Effector memory CD8-positive, alpha-beta T cell (primary cell): ENCODE data around the gene RHD.
"Not testable (repeated sequence)": the region's sequence is repeated elsewhere in the genome, so short reads cannot be mapped to it uniquely, and the experiment has no call there.

Source experiments
- ATAC-seq: fragments of 150-1000 bp; cut with Tn5 transposase; replicated peaks from 2 replicates; pipeline ENCODE4 v1.10.0; 2021; ENCODE audit warnings: mild to moderate bottlenecking, moderate library complexity
- DNase-seq, 3 experiments: peaks; one replicate each; pipeline ENCODE4 v3.0.0; 2021
- H3K27ac Mint-ChIP-seq, 2 donors: one replicate each; pipeline ENCODE4 v1.8.0; 2022; ENCODE audit warnings: mild to moderate bottlenecking in 2 of 2, mixed read lengths in 2 of 2, moderate library complexity in 2 of 2
- H3K27me3 Mint-ChIP-seq, 2 donors: one replicate each; pipeline ENCODE4 v1.8.0; 2022; ENCODE audit warnings: mixed read lengths in 2 of 2
- H3K36me3 Mint-ChIP-seq: one replicate; pipeline ENCODE4 v1.8.0; 2022; ENCODE audit warnings: mild to moderate bottlenecking, moderate library complexity, mixed read lengths; ENCODE audit not compliant: insufficient read depth
- H3K4me1 Mint-ChIP-seq, 2 donors: one replicate each; pipeline ENCODE4 v1.8.0; 2022; ENCODE audit warnings: low read depth in 2 of 2, mixed read lengths in 2 of 2
- H3K4me3 Mint-ChIP-seq, 2 donors: one replicate each; pipeline ENCODE4 v1.8.0; 2022; ENCODE audit warnings: mild to moderate bottlenecking in 2 of 2, mixed read lengths in 2 of 2, moderate library complexity in 2 of 2
- H3K9me3 Mint-ChIP-seq, 2 donors: one replicate each; pipeline ENCODE4 v1.8.0; 2022; ENCODE audit warnings: mixed read lengths in 2 of 2
- total RNA-seq, 9 experiments: gene quantifications; one replicate each; lab custom pipeline; 2026; lab: John Stamatoyannopoulos, UW

The RHD gene
- total RNA-seq, result 0 to 0.38 (median 0) reads per million in 9 experiments

GRCh38 chr1:25272238-25272637 is at the start of gene RHD:
Gene RHD (plus strand): TSS chr1:25272509. CDS start chr1:25272548, 39 bp downstream.
- not testable (repeated sequence) for ATAC-seq, H3K4me1 Mint-ChIP-seq, DNase-seq, H3K9me3 Mint-ChIP-seq, H3K36me3 Mint-ChIP-seq, H3K27me3 Mint-ChIP-seq, H3K4me3 Mint-ChIP-seq, H3K27ac Mint-ChIP-seq

- Mint-ChIP-seq H3K36me3 (peaks cover 44% of the 10 kb centered on the region), H3K27ac (no peak overlapping the region), H3K4me1 (peaks cover 0 to 2% of the 10 kb centered on the region in 2 donors), H3K27me3 (no peaks in the 10 kb centered on the region), H3K9me3 (no peaks in the 10 kb centered on the region), H3K4me3 (no peak overlapping the region)
- ATAC-seq (no peak), DNase-seq (no peak)
These were observed 49.7 kb upstream of the RHD start for GRCh38 chr1:25222606-25223005.

GRCh38 chr1:25223471-25223870 is 48.8 kb upstream of the RHD start:
- H3K27ac Mint-ChIP-seq, result no peak overlapping the region
- peaks cover 2 to 5% of the 10 kb centered on the region in 2 donors for H3K4me1 Mint-ChIP-seq
- no peak for ATAC-seq
- no peaks in the 10 kb centered on the region for H3K27me3 Mint-ChIP-seq
- no peak for DNase-seq
- H3K9me3 Mint-ChIP-seq, result no peaks in the 10 kb centered on the region
- no peak overlapping the region for H3K4me3 Mint-ChIP-seq
- peaks cover 44% of the 10 kb centered on the region for H3K36me3 Mint-ChIP-seq

GRCh38 chr1:25232027-25232865 is 40.1 kb upstream of the RHD start, which contains the start of gene SYF2:
Gene SYF2 (minus strand): TSS chr1:25232502. CDS start chr1:25232467, 35 bp downstream.
- Mint-ChIP-seq H3K36me3 (peaks cover 14% of the 10 kb centered on the region), H3K4me1 (peaks cover 11 to 17% of the 10 kb centered on the region in 2 donors), H3K9me3 (no peaks in the 10 kb centered on the region), H3K27ac (no peak within 1 kb of the TSS), H3K27me3 (no peaks in the 10 kb centered on the region), H3K4me3 (no peak within 1 kb of the TSS)
- ATAC-seq (peak; percentile 91), DNase-seq (peak; percentile 84 to 87 (median 85))

GRCh38 chr1:25232866-25233784 is 39.2 kb upstream of the RHD start:
- Mint-ChIP-seq H3K4me3 (no peak overlapping the region), H3K27ac (no peak overlapping the region), H3K9me3 (no peaks in the 10 kb centered on the region), H3K4me1 (peaks cover 11 to 13% of the 10 kb centered on the region in 2 donors), H3K27me3 (no peaks in the 10 kb centered on the region), H3K36me3 (peaks cover 16% of the 10 kb centered on the region)
- peak; percentile 39 for ATAC-seq
- peak; percentile 27 to 44 (median 32) for DNase-seq

GRCh38 chr1:25235411-25235810 is 36.9 kb upstream of the RHD start:
- H3K4me1 Mint-ChIP-seq, result peaks cover 23 to 25% of the 10 kb centered on the region in 2 donors
- H3K4me3 Mint-ChIP-seq, H3K27me3 Mint-ChIP-seq, ATAC-seq, H3K27ac Mint-ChIP-seq, DNase-seq, H3K9me3 Mint-ChIP-seq: not testable (repeated sequence)
- H3K36me3 Mint-ChIP-seq, result peaks cover 36% of the 10 kb centered on the region

GRCh38 chr1:25236261-25236660 is 36.0 kb upstream of the RHD start:
- H3K27me3 Mint-ChIP-seq, H3K9me3 Mint-ChIP-seq, DNase-seq, ATAC-seq, H3K27ac Mint-ChIP-seq, H3K4me3 Mint-ChIP-seq: not testable (repeated sequence)
- Mint-ChIP-seq H3K4me1 (peaks cover 24 to 27% of the 10 kb centered on the region in 2 donors), H3K36me3 (peaks cover 44% of the 10 kb centered on the region)

- peaks cover 62% of the 10 kb centered on the region for H3K36me3 Mint-ChIP-seq
- H3K4me1 Mint-ChIP-seq, result peaks cover 21 to 29% of the 10 kb centered on the region in 2 donors
- no peak for DNase-seq
- H3K4me3 Mint-ChIP-seq, result no peak overlapping the region
- H3K27ac Mint-ChIP-seq, result no peak overlapping the region
- H3K9me3 Mint-ChIP-seq, result no peaks in the 10 kb centered on the region
- no peaks in the 10 kb centered on the region for H3K27me3 Mint-ChIP-seq
- no peak for ATAC-seq
These were observed 34.3 kb upstream of the RHD start for GRCh38 chr1:25238046-25238445.

- ATAC-seq (peak; percentile 84), DNase-seq (peak; percentile 78 to 79 (median 78))
- H3K27ac Mint-ChIP-seq, result peak overlapping the region; percentile 94 to 97
- peaks cover 73% of the 10 kb centered on the region for H3K36me3 Mint-ChIP-seq
- no peaks in the 10 kb centered on the region for H3K9me3 Mint-ChIP-seq
- peak overlapping the region; percentile 90 to 91 for H3K4me3 Mint-ChIP-seq
- peaks cover 32 to 37% of the 10 kb centered on the region in 2 donors for H3K4me1 Mint-ChIP-seq
- H3K27me3 Mint-ChIP-seq, result no peaks in the 10 kb centered on the region
These were observed 32.4 kb upstream of the RHD start for GRCh38 chr1:25239681-25240541.

- Mint-ChIP-seq H3K4me1 (peaks cover 57 to 62% of the 10 kb centered on the region in 2 donors), H3K9me3 (no peaks in the 10 kb centered on the region), H3K27ac (peak overlapping the region; percentile 52 to 73), H3K4me3 (peak overlapping the region; percentile 96 to 98), H3K36me3 (peaks cover 100% of the 10 kb centered on the region), H3K27me3 (no peaks in the 10 kb centered on the region)
- ATAC-seq (no peak), DNase-seq (no peak)
These were observed 28.4 kb upstream of the RHD start for GRCh38 chr1:25243907-25244306.

- no peak for DNase-seq
- Mint-ChIP-seq H3K4me1 (peaks cover 44 to 49% of the 10 kb centered on the region in 2 donors), H3K4me3 (peak overlapping the region; percentile 96 to 98), H3K27me3 (no peaks in the 10 kb centered on the region), H3K36me3 (peaks cover 86% of the 10 kb centered on the region), H3K9me3 (no peaks in the 10 kb centered on the region), H3K27ac (peak overlapping the region; percentile 99 to 100)
- no peak for ATAC-seq
These were observed 26.9 kb upstream of the RHD start for GRCh38 chr1:25245393-25245792.

- peaks cover 80% of the 10 kb centered on the region for H3K36me3 Mint-ChIP-seq
- H3K4me3 Mint-ChIP-seq, result peak overlapping the region; percentile 96 to 98
- H3K27me3 Mint-ChIP-seq, result no peaks in the 10 kb centered on the region
- H3K4me1 Mint-ChIP-seq, result peaks cover 43 to 44% of the 10 kb centered on the region in 2 donors
- ATAC-seq, result no peak
- no peak for DNase-seq
- peak overlapping the region; percentile 99 to 100 for H3K27ac Mint-ChIP-seq
- no peaks in the 10 kb centered on the region for H3K9me3 Mint-ChIP-seq
These were observed 26.3 kb upstream of the RHD start for GRCh38 chr1:25245809-25246599.
